ENCODE measurements around the gene ECM1. TPM values are rescaled to one million over a fixed set of nuclear protein-coding genes. Genes with fewer than 3 reads are reported as not detected.

ECM1 gene
- total and polyA plus RNA-seq, 2 experiments from 2014 or later: 0.74 to 1.1 TPM

GRCh38 chr1:150474869-150475268 lies 33.0 kb upstream of the ECM1 start (continued):
- TF ChIP-seq REST (IDR thresholded peaks at IDR 0.05; ENCODE audit: unreplicated experiment): no peak
- no peak for TF ChIP-seq CREB1 (CRISPR knock-in tag; IDR thresholded peaks at IDR 0.05; ENCODE audit: low read depth)
- TF ChIP-seq EZH2phosphoT487 (IDR thresholded peaks at IDR 0.05; ENCODE audit: unreplicated experiment): no peak
- no peak for TF ChIP-seq ZNF114 (CRISPR knock-in tag; IDR thresholded peaks at IDR 0.05)

DNA sequence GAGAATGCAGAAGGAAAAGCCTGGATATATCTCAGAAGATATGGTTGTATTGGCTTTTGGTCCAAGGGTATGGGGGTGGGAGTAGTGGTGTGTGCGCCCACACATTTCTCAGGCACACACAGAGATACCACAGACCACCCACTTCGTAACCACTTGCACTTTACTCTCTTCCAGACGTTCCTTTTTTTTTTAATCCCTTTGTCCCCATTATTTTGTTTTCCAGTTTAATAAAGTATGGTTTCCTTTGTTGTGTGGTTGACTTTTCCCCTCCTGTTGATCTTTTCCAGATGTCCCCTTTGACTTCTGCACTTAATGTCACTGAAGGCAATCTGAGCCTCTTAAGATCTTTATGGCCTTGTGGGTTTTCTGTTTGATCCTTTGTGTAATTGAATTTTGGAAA lies 31.2 kb upstream of the ECM1 start:
- Histone ChIP-seq H3K79me2 (replicated peaks; ENCODE audit: insufficient read depth) (no peaks in the 10 kb centered on the region), H3K36me3 (ENCODE audit: insufficient read depth) (peaks cover 2% of the 10 kb centered on the region; the same call in 1 of the 2 replicates), H3K27me3 (ENCODE audit: insufficient read depth) (no peaks in the 10 kb centered on the region), H3K4me3 (no peak overlapping the region), H3K4me1 (ENCODE audit: insufficient read depth) (0 out of 2 replicates have a peak, but pooled peaks cover 4% of the 10 kb centered on the region), H3K9me2 (ENCODE audit: insufficient read depth) (no peaks in the 10 kb centered on the region), H3F3A (replicated peaks; ENCODE audit: low read depth) (peaks cover 4% of the 10 kb centered on the region; the same call in 1 of the 2 replicates), H4K20me1 (replicated peaks; ENCODE audit: insufficient read depth) (no peaks in the 10 kb centered on the region; the same call in 1 of the 2 replicates), H3K4me2 (no peak overlapping the region), H2AFZ (no peak overlapping the region), H3K27ac (ENCODE audit: low read depth) (0 out of 2 replicates have a peak overlapping the region, but pooled peaks have one; percentile 15)
- Mint-ChIP-seq H3K27ac (no peak overlapping the region), H3K9me3 (no peaks in the 10 kb centered on the region), H3K27me3 (ENCODE audit: insufficient read depth, low read depth, poor library complexity) (peaks cover 18% of the 10 kb centered on the region), H3K4me3 (no peak overlapping the region), H3K36me3 (ENCODE audit: low read depth) (peaks cover 15% of the 10 kb centered on the region), H3K4me1 (peaks cover 16% of the 10 kb centered on the region)
- ATAC-seq (no peak), DNase-seq (ENCODE audit: low spot score) (no peak)
- TF ChIP-seq ZNF114 (CRISPR knock-in tag; IDR thresholded peaks at IDR 0.05): no peak
- TF ChIP-seq REST (IDR thresholded peaks at IDR 0.05; ENCODE audit: unreplicated experiment): no peak
- TF ChIP-seq ZNF331 (CRISPR knock-in tag; IDR thresholded peaks at IDR 0.05; ENCODE audit: low read depth): no peak
- TF ChIP-seq, protein P1, sequence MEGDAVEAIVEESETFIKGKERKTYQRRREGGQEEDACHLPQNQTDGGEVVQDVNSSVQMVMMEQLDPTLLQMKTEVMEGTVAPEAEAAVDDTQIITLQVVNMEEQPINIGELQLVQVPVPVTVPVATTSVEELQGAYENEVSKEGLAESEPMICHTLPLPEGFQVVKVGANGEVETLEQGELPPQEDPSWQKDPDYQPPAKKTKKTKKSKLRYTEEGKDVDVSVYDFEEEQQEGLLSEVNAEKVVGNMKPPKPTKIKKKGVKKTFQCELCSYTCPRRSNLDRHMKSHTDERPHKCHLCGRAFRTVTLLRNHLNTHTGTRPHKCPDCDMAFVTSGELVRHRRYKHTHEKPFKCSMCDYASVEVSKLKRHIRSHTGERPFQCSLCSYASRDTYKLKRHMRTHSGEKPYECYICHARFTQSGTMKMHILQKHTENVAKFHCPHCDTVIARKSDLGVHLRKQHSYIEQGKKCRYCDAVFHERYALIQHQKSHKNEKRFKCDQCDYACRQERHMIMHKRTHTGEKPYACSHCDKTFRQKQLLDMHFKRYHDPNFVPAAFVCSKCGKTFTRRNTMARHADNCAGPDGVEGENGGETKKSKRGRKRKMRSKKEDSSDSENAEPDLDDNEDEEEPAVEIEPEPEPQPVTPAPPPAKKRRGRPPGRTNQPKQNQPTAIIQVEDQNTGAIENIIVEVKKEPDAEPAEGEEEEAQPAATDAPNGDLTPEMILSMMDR (conservative IDR thresholded peaks at IDR 0.05; ENCODE audit: low read depth in 2 of 2): no peak
- TF ChIP-seq JUNB (IDR thresholded peaks at IDR 0.05; ENCODE audit: unreplicated experiment): no peak
- TF ChIP-seq POLR2AphosphoS5 (IDR thresholded peaks at IDR 0.05; ENCODE audit: low read depth): no peak
- TF ChIP-seq, protein P2, sequence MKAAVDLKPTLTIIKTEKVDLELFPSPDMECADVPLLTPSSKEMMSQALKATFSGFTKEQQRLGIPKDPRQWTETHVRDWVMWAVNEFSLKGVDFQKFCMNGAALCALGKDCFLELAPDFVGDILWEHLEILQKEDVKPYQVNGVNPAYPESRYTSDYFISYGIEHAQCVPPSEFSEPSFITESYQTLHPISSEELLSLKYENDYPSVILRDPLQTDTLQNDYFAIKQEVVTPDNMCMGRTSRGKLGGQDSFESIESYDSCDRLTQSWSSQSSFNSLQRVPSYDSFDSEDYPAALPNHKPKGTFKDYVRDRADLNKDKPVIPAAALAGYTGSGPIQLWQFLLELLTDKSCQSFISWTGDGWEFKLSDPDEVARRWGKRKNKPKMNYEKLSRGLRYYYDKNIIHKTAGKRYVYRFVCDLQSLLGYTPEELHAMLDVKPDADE (IDR thresholded peaks at IDR 0.05): no peak
- TF ChIP-seq STAT1 (IDR thresholded peaks at IDR 0.05; ENCODE audit: unreplicated experiment): no peak
- TF ChIP-seq EZH2 (IDR thresholded peaks at IDR 0.05; ENCODE audit: low read depth, unreplicated experiment): no peak
- TF ChIP-seq EZH2phosphoT487 (IDR thresholded peaks at IDR 0.05; ENCODE audit: unreplicated experiment): no peak
- TF ChIP-seq NANOG (IDR thresholded peaks at IDR 0.05; ENCODE audit: borderline replicate concordance): no peak
- TF ChIP-seq CREB1 (CRISPR knock-in tag; IDR thresholded peaks at IDR 0.05; ENCODE audit: low read depth): no peak
